HEK293 (cell line): ENCODE results near the gene THSD4.

Experiments
- BCL11A ChIP-seq: fragments of 450-650 bp; formaldehyde crosslinking; IDR thresholded peaks from 2 replicates; pipeline ENCODE4 v1.5.1; 2016; ENCODE audit warnings: low read depth, missing biosample characterization, missing genetic modification characterization
- HOXA7 ChIP-seq: sonication (generic); formaldehyde crosslinking; IDR thresholded peaks from 2 replicates; pipeline ENCODE4 v1.8.1; 2022; ENCODE audit warnings: missing genetic modification reagents, borderline replicate concordance
- YY1 ChIP-seq: fragments of 450-650 bp; formaldehyde crosslinking; IDR thresholded peaks from 2 replicates; pipeline ENCODE4 v1.5.1; 2018; ENCODE audit warnings: missing biosample characterization, missing genetic modification characterization
- ZBTB17 ChIP-seq: fragments of 450-650 bp; formaldehyde crosslinking; IDR thresholded peaks from 2 replicates; pipeline ENCODE4 v1.5.1; 2016; ENCODE audit warnings: missing biosample characterization, missing genetic modification characterization
- ZNF2 ChIP-seq: fragments of 450-650 bp; formaldehyde crosslinking; IDR thresholded peaks from 2 replicates; pipeline ENCODE4 v1.5.1; 2016; ENCODE audit warnings: missing biosample characterization, missing genetic modification characterization
- ZNF416 ChIP-seq: fragments of 450-650 bp; formaldehyde crosslinking; IDR thresholded peaks from 2 replicates; pipeline ENCODE4 v1.5.1; 2016; ENCODE audit warnings: missing biosample characterization, missing genetic modification characterization
- ZNF510 ChIP-seq: fragments of 450-650 bp; formaldehyde crosslinking; IDR thresholded peaks from 2 replicates; pipeline ENCODE4 v1.5.1; 2018; ENCODE audit warnings: mild to moderate bottlenecking, missing genetic modification characterization, missing biosample characterization; ENCODE audit not compliant: insufficient replicate concordance
- ZNF660 ChIP-seq: fragments of 450-650 bp; IDR thresholded peaks from 2 replicates; pipeline ENCODE4 v1.5.1; 2018; ENCODE audit warnings: missing biosample characterization, mild to moderate bottlenecking, missing genetic modification characterization
- TF ChIP-seq, protein P1 (sequence below): fragments of 450-650 bp; formaldehyde crosslinking; IDR thresholded peaks from 2 replicates; pipeline ENCODE4 v1.5.1; 2016; ENCODE audit warnings: missing biosample characterization, missing genetic modification characterization
- TF ChIP-seq, protein P2 (sequence below): fragments of 450-650 bp; formaldehyde crosslinking; IDR thresholded peaks from 2 replicates; pipeline ENCODE4 v1.5.1; 2016; ENCODE audit warnings: missing biosample characterization, missing genetic modification characterization
- TF ChIP-seq, protein P3 (sequence below): fragments of 450-650 bp; formaldehyde crosslinking; IDR thresholded peaks from 2 replicates; pipeline ENCODE4 v1.5.1; 2016; ENCODE audit warnings: missing biosample characterization, missing genetic modification characterization
- TF ChIP-seq, protein P4 (sequence below): fragments of 450-650 bp; formaldehyde crosslinking; IDR thresholded peaks from 2 replicates; pipeline ENCODE4 v1.5.1; 2017; ENCODE audit warnings: missing biosample characterization, mild to moderate bottlenecking, missing genetic modification characterization, moderate library complexity
- TF ChIP-seq, protein P5 (sequence below): IDR thresholded peaks from 2 replicates; pipeline ENCODE4 v1.6.1; 2011; ENCODE audit warnings: mild to moderate bottlenecking, low read depth, low read length, borderline replicate concordance

DNA sequence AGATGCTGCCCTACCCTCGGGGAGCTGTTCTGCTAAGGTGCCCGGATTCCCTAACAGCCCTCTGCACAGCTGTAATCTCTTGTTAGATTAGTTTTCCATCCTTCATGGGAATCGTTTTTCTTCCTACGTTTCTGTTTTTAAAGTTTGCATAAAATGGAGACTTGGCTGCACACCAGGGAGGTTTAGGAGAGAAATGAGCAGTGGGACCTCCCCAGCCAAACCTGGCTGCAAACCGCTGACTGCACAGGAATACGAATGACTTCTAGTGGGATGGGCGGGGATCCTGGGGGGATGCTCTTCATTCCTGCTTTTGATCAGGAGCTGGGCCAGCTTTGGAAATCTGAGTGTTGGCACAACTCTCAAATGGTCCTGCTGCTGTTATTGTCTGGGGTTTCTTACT, 77.5 kb downstream of the THSD4 start:
- TF ChIP-seq ZNF660 (tag by site-specific recombination) (no peak), ZNF510 (tag by site-specific recombination) (no peak), BCL11A (tag by site-specific recombination) (no peak), YY1 (tag by site-specific recombination) (no peak), ZNF2 (tag by site-specific recombination) (no peak), ZBTB17 (tag by site-specific recombination) (no peak), ZNF416 (tag by site-specific recombination) (no peak), HOXA7 (CRISPR knock-in tag) (no peak)
- TF ChIP-seq, protein P1, sequence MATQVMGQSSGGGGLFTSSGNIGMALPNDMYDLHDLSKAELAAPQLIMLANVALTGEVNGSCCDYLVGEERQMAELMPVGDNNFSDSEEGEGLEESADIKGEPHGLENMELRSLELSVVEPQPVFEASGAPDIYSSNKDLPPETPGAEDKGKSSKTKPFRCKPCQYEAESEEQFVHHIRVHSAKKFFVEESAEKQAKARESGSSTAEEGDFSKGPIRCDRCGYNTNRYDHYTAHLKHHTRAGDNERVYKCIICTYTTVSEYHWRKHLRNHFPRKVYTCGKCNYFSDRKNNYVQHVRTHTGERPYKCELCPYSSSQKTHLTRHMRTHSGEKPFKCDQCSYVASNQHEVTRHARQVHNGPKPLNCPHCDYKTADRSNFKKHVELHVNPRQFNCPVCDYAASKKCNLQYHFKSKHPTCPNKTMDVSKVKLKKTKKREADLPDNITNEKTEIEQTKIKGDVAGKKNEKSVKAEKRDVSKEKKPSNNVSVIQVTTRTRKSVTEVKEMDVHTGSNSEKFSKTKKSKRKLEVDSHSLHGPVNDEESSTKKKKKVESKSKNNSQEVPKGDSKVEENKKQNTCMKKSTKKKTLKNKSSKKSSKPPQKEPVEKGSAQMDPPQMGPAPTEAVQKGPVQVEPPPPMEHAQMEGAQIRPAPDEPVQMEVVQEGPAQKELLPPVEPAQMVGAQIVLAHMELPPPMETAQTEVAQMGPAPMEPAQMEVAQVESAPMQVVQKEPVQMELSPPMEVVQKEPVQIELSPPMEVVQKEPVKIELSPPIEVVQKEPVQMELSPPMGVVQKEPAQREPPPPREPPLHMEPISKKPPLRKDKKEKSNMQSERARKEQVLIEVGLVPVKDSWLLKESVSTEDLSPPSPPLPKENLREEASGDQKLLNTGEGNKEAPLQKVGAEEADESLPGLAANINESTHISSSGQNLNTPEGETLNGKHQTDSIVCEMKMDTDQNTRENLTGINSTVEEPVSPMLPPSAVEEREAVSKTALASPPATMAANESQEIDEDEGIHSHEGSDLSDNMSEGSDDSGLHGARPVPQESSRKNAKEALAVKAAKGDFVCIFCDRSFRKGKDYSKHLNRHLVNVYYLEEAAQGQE (tag by site-specific recombination): no peak
- TF ChIP-seq, protein P2, sequence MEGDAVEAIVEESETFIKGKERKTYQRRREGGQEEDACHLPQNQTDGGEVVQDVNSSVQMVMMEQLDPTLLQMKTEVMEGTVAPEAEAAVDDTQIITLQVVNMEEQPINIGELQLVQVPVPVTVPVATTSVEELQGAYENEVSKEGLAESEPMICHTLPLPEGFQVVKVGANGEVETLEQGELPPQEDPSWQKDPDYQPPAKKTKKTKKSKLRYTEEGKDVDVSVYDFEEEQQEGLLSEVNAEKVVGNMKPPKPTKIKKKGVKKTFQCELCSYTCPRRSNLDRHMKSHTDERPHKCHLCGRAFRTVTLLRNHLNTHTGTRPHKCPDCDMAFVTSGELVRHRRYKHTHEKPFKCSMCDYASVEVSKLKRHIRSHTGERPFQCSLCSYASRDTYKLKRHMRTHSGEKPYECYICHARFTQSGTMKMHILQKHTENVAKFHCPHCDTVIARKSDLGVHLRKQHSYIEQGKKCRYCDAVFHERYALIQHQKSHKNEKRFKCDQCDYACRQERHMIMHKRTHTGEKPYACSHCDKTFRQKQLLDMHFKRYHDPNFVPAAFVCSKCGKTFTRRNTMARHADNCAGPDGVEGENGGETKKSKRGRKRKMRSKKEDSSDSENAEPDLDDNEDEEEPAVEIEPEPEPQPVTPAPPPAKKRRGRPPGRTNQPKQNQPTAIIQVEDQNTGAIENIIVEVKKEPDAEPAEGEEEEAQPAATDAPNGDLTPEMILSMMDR (tag by site-specific recombination): no peak
- TF ChIP-seq, protein P3, sequence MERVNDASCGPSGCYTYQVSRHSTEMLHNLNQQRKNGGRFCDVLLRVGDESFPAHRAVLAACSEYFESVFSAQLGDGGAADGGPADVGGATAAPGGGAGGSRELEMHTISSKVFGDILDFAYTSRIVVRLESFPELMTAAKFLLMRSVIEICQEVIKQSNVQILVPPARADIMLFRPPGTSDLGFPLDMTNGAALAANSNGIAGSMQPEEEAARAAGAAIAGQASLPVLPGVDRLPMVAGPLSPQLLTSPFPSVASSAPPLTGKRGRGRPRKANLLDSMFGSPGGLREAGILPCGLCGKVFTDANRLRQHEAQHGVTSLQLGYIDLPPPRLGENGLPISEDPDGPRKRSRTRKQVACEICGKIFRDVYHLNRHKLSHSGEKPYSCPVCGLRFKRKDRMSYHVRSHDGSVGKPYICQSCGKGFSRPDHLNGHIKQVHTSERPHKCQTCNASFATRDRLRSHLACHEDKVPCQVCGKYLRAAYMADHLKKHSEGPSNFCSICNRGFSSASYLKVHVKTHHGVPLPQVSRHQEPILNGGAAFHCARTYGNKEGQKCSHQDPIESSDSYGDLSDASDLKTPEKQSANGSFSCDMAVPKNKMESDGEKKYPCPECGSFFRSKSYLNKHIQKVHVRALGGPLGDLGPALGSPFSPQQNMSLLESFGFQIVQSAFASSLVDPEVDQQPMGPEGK (tag by site-specific recombination): no peak
- TF ChIP-seq, protein P4, sequence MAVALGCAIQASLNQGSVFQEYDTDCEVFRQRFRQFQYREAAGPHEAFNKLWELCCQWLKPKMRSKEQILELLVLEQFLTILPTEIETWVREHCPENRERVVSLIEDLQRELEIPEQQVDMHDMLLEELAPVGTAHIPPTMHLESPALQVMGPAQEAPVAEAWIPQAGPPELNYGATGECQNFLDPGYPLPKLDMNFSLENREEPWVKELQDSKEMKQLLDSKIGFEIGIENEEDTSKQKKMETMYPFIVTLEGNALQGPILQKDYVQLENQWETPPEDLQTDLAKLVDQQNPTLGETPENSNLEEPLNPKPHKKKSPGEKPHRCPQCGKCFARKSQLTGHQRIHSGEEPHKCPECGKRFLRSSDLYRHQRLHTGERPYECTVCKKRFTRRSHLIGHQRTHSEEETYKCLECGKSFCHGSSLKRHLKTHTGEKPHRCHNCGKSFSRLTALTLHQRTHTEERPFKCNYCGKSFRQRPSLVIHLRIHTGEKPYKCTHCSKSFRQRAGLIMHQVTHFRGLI (tag by site-specific recombination): no peak
- TF ChIP-seq, protein P5, sequence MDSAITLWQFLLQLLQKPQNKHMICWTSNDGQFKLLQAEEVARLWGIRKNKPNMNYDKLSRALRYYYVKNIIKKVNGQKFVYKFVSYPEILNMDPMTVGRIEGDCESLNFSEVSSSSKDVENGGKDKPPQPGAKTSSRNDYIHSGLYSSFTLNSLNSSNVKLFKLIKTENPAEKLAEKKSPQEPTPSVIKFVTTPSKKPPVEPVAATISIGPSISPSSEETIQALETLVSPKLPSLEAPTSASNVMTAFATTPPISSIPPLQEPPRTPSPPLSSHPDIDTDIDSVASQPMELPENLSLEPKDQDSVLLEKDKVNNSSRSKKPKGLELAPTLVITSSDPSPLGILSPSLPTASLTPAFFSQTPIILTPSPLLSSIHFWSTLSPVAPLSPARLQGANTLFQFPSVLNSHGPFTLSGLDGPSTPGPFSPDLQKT: no peak
